Measurements from ENCODE around the gene C11orf21.

DNA sequence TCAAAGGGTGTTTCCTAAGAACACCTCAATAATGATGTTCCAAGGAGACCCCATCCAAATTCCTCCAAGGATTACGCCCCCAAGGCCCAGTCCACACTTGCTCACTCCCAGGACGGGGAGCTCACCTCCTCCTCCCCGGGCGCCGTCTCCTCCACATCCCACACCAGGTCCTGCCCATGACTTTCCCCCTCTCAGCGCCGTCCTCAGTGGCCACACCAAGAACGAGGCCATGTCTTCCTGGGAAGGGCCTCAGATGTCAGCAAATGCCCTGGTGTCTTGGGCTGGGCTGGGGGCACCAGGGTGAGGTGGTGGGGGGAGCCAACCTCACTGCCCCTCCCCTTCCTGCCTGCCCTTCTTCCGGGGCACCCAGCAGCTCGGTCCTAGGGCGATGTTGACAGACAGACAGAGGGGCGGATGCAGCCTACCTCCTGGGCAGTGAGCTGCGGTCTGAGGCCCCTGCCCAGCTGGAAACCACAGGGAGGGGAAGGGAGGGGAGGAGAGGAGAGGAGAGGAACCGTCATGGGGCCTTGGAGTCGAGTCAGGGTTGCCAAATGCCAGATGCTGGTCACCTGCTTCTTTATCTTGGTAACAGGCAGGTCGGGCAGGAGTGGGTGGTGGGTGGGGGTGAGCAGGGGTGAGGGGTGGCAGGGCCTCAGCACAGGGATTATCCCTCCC, at the start of gene C11orf21, which contains the start of gene TSPAN32:
- TF ChIP-seq POLR2A (IDR thresholded peaks at IDR 0.05): no peak
- TF ChIP-seq, protein P1, sequence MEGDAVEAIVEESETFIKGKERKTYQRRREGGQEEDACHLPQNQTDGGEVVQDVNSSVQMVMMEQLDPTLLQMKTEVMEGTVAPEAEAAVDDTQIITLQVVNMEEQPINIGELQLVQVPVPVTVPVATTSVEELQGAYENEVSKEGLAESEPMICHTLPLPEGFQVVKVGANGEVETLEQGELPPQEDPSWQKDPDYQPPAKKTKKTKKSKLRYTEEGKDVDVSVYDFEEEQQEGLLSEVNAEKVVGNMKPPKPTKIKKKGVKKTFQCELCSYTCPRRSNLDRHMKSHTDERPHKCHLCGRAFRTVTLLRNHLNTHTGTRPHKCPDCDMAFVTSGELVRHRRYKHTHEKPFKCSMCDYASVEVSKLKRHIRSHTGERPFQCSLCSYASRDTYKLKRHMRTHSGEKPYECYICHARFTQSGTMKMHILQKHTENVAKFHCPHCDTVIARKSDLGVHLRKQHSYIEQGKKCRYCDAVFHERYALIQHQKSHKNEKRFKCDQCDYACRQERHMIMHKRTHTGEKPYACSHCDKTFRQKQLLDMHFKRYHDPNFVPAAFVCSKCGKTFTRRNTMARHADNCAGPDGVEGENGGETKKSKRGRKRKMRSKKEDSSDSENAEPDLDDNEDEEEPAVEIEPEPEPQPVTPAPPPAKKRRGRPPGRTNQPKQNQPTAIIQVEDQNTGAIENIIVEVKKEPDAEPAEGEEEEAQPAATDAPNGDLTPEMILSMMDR (IDR thresholded peaks at IDR 0.05): no peak
